Iris pigment epithelial cell (primary cell): ENCODE results near the gene COLEC12.

Source experiments
- DNase-seq: peaks from one replicate; pipeline ENCODE4 v3.0.0-alpha.2; 2011; ENCODE audit warnings: low read depth

Gene COLEC12

GRCh38 chr18:505483-506122 lies 5.1 kb upstream of the COLEC12 start:
- no peak for DNase-seq

GRCh38 chr18:501406-501714 lies 859 bp upstream of the COLEC12 start:
- DNase-seq = no peak

DNA sequence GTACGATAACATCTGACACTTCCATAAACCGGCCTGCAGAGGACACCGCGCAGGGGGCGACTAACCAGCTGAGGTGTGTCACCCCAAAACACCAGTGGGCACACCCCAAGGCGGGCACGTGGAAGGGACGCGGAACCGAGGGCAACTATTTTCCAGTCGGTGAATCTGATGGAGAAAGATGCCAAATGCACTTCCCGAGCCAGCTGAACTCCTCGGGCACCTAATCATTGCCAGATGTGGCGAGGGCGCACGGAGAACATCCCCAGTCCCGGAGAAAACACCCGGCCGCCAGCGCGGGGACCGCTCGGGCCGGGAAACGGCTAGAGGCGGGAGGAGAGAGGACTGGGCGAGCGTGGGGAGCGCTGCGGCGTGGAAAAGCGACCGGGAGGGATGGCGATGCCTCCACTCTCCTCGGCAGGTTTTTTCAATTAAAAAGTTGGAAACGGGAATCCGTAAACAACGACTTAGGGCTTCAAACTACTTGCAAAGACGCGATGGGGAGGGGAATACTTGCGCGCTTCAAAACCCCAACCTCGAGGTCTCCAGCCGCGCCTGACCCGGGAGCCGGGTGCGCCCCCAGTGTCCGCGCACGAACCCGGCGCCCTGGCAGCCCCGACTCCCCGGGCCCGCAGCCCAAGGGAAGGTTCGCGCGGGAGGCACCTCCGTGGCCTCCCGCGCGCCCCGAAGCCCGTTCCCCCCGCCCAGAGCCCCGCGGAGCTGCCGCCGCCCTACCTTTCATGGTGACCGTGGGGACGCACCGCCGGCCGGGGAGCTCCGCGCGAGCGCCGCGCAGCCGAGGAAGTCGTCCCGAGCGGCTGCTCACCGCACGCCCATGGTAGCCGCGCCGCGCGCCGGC lies 497 bp downstream of the COLEC12 start:
- peak; percentile 50 for DNase-seq

- peak; percentile 90 for DNase-seq
These were observed 1.3 kb downstream of the COLEC12 start for GRCh38 chr18:498931-499775.

- no peak for DNase-seq
These were observed 2.8 kb downstream of the COLEC12 start for GRCh38 chr18:497688-498087.

DNA sequence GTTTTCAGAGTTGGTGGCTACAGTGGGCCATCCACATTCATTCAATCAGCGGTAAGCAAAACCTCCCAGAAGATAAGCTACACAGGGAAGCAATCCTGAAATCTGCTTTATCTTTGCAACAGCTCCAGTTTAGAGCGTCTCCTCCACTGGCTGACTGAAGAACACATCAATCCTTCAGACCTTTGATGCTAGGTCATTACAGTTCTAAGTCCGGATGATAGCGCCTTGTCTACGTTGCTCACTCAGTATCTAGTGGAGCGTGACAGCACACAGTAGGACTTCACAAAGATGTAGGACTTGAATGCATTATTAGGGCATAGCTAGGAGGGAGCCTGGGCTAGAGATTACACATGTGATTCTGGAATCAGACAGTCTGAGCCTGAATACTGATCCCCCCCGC lies 5.0 kb downstream of the COLEC12 start:
- DNase-seq = no peak

GRCh38 chr18:495017-495416 lies 5.5 kb downstream of the COLEC12 start:
- DNase-seq = no peak

DNA sequence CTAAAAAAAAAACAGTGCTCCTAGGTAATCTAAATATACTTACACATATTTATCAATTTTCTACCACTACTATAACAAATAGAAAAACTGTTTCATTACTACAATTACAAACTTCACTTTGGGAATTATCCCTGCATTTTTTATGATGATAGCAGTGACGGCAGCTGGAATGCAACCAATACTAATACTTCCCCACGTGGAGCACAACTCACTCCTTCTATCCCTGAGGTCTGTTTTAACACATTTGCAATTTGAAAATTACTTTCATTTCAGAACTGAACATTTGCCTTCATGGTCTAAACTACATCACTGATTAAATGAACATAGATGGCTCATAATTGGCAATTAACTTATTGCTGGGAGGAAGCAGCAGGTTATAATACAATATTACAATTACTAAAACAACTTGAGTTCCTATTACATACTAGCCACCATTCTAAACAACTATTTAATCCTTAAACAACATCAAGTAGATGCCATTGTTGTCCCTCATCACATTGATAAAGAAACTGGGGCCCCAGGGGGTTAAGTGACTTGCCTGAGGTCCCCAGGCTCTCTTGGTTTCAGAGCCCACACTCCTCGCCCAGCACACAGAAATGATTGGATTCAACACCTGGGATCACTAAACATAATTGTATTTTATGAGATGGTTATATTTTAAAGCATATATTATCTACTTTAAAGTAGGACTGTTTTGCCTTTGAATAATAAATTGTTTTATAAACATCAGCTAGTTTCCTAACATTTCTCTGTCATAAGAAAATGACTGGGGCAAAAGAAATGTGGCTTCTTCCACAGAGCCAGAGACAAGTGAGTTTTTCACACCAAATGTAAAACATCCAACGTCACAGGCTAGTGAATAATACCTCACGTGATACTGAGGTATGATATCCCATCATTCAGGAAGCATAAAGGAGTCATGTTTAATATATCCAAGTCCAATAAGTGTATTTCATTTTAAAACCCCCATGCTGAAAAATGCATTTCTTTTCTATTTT lies 6.2 kb downstream of the COLEC12 start:
- peak; percentile 81 for DNase-seq

DNA sequence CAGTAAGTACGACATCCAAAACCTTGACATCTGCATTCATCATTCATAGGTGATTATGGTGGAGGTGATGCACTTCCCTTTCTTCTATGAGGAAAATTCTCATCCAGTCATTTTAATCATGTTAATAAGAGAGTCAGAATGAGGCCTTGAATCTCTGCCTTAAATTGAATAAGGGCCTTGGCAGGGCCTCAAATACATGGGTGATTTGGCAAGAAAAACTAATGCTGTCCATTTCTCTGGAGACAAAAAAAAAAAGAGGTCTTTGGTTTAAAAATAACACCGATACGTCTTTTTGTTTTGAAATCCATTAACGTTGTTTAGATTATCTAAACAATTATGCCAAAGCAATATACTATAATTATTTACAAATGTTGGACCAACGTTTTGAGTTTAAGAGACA lies 8.1 kb downstream of the COLEC12 start:
- DNase-seq = no peak

DNA sequence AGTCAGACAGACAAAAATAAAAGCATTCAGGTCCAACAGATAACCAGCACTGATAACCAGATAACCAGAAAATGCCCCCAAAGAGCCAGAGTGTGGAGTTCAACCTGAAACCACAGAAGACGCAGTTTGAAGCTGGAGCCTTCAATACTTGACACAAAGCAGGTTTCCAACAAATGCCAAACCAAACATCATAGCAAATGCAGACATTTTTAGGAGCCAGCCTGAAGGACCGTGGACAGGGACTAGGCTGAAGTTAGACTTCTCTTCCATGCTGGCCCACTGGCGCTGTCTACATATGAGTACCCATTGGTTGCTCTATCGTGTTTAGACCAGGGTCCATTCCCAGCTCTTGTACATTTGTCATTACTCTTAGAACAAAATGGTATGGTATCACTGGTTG lies 9.9 kb downstream of the COLEC12 start:
- no peak for DNase-seq

- DNase-seq = no peak
These were observed 10.5 kb downstream of the COLEC12 start for GRCh38 chr18:490024-490366.

GRCh38 chr18:489244-490023 lies 11.1 kb downstream of the COLEC12 start:
- DNase-seq = peak; percentile 82

DNA sequence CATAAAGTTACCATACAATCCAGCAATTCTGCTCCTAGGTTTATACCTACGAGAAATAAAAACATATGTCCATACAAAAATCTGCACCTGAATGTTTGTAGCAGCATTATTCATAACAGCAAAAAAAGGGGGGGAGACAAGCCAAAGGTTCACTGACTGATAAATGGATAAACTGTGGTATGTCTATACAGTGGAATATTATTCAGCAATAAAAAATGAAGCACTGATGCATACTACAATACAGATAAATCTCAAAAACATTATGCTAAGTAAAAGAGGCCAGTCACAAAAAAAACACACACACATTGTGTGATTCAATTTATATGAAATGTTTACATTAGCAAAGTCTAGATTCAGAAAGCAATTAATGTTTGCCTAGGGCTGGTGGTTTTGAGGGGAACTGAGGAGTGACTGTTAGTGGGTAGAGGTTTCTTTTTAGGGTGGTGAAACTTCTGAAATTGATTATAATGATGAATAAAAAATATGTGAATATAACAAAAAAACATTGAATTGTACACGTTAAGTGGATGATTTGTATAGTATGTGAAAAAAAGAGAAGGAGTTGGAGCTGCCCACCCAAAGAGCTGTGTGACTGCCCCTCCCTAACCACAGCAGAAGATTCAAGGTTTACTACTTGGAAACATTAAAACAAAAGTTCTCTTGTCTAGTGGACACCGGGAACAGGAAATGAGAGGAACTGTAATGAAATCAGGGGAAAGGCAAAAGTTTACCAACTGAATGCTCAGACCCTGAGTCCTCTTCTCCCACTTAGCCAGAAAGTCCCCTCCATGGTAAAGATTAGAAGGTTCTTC lies 13.4 kb downstream of the COLEC12 start:
- no peak for DNase-seq

DNA sequence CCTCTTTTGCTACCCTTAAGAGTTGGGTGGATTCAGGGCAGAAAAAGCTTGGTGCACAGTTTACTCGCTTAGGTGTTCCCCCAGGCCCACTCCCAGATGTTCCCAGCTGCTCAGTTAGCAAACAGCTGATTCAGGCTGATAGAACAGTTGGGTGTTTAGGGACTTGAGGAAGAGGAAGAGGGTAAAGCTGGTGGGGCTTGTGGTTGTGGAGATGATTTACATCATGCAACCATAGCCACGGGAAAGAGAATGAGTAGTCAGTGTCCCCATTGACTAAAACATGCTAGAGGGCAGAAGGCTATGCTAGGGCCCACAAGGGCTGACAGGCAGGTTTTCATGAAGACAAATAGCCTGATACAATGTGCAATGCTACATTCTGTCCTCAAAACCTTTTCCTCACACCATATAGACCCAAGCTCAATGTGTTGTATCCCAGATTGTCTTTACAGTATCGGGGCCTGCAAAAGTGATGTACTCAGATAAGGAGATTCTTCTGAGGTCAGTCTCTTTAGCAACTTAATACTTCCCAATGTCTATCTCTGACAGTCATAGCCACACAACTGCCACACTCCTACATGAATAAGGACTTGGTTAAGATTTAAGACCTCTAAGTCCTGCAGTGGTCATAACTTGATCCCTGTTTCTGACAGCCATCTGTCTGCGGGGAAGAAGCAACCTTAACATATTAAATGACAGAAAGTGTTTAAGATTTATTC lies 15.6 kb downstream of the COLEC12 start:
- DNase-seq = no peak

GRCh38 chr18:478681-479080 lies 21.8 kb downstream of the COLEC12 start:
- DNase-seq = peak; percentile 91

GRCh38 chr18:477565-477964 lies 22.9 kb downstream of the COLEC12 start:
- DNase-seq = no peak

DNA sequence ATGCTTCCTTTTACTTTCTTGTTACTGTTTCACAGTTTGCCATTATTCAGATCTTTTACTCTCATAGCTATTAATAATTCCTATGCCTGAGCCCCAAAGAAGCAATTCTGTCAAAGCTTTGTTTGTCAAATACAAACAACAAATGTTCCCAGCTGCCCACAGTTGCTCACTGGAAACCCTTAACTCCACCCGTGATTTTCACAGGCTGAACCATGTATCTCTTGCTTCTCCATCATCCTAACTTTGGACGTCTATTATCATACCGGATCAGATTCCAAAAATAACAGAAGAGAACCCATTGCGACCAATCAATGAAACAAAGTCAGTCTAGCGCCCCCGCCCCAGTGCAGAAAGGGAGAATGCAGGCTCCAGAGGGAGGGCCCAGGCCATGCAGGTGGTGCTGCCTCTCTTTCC lies 24.2 kb downstream of the COLEC12 start:
- no peak for DNase-seq

- peak; percentile 65 for DNase-seq
These were observed 25.1 kb downstream of the COLEC12 start for GRCh38 chr18:475202-476031.
